BJ (cell line): ENCODE results near the gene ELP4. TPM values are rescaled to one million over a fixed set of nuclear protein-coding genes. Genes with fewer than 3 reads are reported as not detected.

ENCODE experiments used
- CTCF ChIA-PET: fragments of 350-600 bp; formaldehyde crosslinking; extraction: SDS; loops from one replicate; lab custom pipeline; 2021; ENCODE audit warnings: antibody characterized with exemption, inconsistent platforms; lab: Yijun Ruan, JAX
- POLR2A ChIA-PET: fragments of 300-600 bp; sonication (Branson Sonifier 250); formaldehyde crosslinking; extraction: SDS; loops from one replicate; lab custom pipeline; 2021; ENCODE audit warnings: antibody characterized with exemption; lab: Charles Lee
- DNase-seq: peaks from one replicate; pipeline ENCODE4 v3.0.0-alpha.2; 2011; ENCODE audit warnings: low read depth
- H3K27me3 ChIP-seq: 2 replicates; pipeline ENCODE4 v1.6.0; 2011; ENCODE audit warnings: low read length; ENCODE audit not compliant: control insufficient read depth, insufficient read depth
- H3K36me3 ChIP-seq: 2 replicates; pipeline ENCODE4 v1.5.1; 2011; ENCODE audit warnings: low read length; ENCODE audit not compliant: control insufficient read depth, insufficient read depth
- H3K4me3 ChIP-seq: 2 replicates; pipeline ENCODE4 v1.5.1; 2011; ENCODE audit warnings: low read depth, mild to moderate bottlenecking, control low read depth, low read length
- polyA plus RNA-seq: library from polyadenylated mRNA; depleted of rRNA; stranded (reverse); fragments of >200 nt; gene quantifications from 2 replicates; pipeline ENCODE4 v1.2.3, GENCODE V29; 2011
- TF ChIP-seq, protein P1 (sequence below): IDR thresholded peaks from 2 replicates; pipeline ENCODE4 v1.5.1; 2011; ENCODE audit warnings: low read depth, mild to moderate bottlenecking, control low read depth, inconsistent platforms, low read length, moderate library complexity; ENCODE audit not compliant: insufficient read depth

ELP4 gene
- polyA plus RNA-seq, 1 experiment: 11.8 TPM

DNA sequence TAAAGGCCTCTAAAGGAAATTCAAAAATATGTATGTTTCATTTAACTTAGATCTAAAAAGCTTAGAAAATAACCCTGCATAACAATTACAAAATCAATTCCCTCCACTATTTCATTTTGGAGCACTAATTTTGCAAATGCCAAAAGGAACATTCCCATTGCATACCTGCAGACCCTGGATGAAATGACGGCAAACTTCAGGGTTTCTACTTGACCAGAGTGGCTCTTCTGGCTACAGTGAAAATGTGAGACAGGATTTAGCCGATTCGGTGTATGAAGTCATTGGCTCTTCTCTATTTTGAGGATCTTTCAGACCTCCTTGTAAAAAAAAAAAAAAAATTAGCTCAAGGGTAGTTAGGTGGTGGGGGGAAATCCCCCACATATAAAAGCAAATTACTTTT is 257.5 kb downstream of the ELP4 start:
- H3K36me3 ChIP-seq: no peaks in the 10 kb centered on the region
- ChIA-PET CTCF (no interaction called here), POLR2A (no interaction called here)
- H3K27me3 ChIP-seq: no peaks in the 10 kb centered on the region
- DNase-seq: no peak
- TF ChIP-seq, protein P1, sequence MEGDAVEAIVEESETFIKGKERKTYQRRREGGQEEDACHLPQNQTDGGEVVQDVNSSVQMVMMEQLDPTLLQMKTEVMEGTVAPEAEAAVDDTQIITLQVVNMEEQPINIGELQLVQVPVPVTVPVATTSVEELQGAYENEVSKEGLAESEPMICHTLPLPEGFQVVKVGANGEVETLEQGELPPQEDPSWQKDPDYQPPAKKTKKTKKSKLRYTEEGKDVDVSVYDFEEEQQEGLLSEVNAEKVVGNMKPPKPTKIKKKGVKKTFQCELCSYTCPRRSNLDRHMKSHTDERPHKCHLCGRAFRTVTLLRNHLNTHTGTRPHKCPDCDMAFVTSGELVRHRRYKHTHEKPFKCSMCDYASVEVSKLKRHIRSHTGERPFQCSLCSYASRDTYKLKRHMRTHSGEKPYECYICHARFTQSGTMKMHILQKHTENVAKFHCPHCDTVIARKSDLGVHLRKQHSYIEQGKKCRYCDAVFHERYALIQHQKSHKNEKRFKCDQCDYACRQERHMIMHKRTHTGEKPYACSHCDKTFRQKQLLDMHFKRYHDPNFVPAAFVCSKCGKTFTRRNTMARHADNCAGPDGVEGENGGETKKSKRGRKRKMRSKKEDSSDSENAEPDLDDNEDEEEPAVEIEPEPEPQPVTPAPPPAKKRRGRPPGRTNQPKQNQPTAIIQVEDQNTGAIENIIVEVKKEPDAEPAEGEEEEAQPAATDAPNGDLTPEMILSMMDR: no peak
- no peak overlapping the region for H3K4me3 ChIP-seq

DNA sequence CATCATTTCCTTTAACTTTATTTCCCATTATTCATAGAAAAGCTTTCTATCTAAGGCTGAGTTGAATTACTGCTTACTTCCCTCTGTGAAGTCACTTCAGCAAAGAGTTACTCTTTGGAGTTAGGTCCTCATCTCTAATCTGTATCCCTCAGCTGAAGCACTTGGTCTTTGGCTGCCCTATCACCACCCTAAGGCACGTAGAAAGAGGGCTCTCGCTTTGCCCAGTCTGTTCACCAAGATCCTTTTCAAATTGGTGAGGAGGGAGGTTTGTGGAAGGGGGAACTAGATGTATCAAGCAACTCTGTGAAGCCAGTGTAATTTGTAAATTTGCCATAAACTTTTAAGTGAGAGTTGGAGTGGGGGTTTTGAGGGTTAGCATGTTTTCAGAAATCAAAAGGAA is 258.1 kb downstream of the ELP4 start:
- H3K4me3 ChIP-seq: no peak overlapping the region
- POLR2A ChIA-PET: no interaction called here
- no peaks in the 10 kb centered on the region for H3K36me3 ChIP-seq
- no peak for DNase-seq
- TF ChIP-seq, protein P1: no peak
- no peaks in the 10 kb centered on the region for H3K27me3 ChIP-seq
- CTCF ChIA-PET: no interaction called here

GRCh38 chr11:31768749-31769640 is 259.4 kb downstream of the ELP4 start:
- Histone ChIP-seq H3K4me3 (no peak overlapping the region), H3K36me3 (no peaks in the 10 kb centered on the region), H3K27me3 (no peaks in the 10 kb centered on the region)
- DNase-seq: no peak
- ChIA-PET CTCF (interaction anchor here (0.7 kb wide), 1 partner anchor 570 kb away, joined by 3 read pairs; no protein-coding TSS in a partner anchor), POLR2A (no interaction called here)
- TF ChIP-seq, protein P1: no peak

DNA sequence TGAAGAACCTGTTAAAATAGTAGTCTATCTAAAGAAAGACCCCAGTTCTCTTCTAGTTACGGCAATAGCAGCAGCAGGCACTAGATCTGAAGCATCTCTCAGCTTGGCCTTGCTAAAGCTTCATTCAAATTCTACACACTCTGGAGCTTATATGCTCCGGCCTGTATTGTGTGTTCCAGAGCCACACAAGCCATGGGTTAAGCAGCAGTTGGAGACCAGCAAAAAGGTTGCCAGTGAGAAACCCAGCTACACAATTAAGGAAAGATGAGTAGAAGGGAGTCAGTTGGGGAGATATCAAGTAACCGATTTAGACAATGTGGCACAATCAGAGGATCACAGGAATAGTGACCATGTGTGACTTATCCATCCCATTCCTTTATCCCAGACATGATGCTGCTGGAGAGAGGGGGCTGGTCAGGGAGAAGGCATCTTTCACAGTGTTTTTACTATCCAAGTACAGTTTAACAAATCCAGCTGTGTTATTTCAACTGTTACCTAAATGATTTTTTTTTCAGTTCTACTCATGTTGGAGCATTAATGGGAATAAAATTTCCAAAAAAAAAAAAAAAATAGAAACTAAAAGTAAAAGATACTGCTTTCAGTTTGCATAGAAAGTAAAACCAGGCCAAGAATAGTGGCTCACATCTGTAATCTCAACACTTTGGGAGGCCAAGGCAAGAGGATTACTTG is 260.6 kb downstream of the ELP4 start:
- CTCF ChIA-PET: no interaction called here
- TF ChIP-seq, protein P1: no peak
- POLR2A ChIA-PET: no interaction called here
- no peak overlapping the region for H3K4me3 ChIP-seq
- H3K36me3 ChIP-seq: no peaks in the 10 kb centered on the region
- no peaks in the 10 kb centered on the region for H3K27me3 ChIP-seq
- DNase-seq: no peak

DNA sequence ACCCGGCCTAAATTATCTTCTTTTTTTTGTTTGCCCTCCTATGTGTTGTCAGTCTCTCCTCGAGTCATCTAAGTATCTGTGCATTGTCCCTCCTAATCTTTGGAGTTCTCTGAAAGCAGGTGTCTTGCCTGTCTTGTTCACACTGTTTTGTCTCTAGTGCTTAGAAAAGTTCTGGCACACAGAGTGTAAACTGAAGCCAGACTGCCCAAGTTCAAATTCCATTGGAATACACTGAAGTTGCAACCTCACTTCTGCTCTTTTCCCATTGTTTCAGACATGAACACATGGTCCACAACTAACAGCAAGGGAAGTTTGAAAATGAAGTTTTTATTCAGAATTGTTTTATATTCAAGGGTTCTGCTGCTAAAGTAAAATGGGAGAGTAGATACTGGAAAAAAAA is 262.8 kb downstream of the ELP4 start:
- DNase-seq: no peak
- CTCF ChIA-PET: no interaction called here

More for the DNA sequence above, 262.8 kb downstream of the ELP4 start:
- TF ChIP-seq, protein P1: no peak
- POLR2A ChIA-PET: no interaction called here
- H3K27me3 ChIP-seq: no peaks in the 10 kb centered on the region
- H3K36me3 ChIP-seq: no peaks in the 10 kb centered on the region
- H3K4me3 ChIP-seq: no peak overlapping the region
